HL-60/S4 treated with retinoic acid at 250 ng/mL for 4 days and 3 days (cell line): ENCODE results near the gene ZNF138.
"Not testable (repeated sequence)": the region's sequence is repeated elsewhere in the genome, so short reads cannot be mapped to it uniquely, and the experiment has no call there.

ENCODE experiments used
- in situ Hi-C: fragments of 300-500 bp; cut with MboI; formaldehyde crosslinking; loops from 2 replicates; pipeline ENCODE4 v1.7.0; 2022; ENCODE audit warnings: low sequenced_read_pairs

ZNF138 gene

DNA sequence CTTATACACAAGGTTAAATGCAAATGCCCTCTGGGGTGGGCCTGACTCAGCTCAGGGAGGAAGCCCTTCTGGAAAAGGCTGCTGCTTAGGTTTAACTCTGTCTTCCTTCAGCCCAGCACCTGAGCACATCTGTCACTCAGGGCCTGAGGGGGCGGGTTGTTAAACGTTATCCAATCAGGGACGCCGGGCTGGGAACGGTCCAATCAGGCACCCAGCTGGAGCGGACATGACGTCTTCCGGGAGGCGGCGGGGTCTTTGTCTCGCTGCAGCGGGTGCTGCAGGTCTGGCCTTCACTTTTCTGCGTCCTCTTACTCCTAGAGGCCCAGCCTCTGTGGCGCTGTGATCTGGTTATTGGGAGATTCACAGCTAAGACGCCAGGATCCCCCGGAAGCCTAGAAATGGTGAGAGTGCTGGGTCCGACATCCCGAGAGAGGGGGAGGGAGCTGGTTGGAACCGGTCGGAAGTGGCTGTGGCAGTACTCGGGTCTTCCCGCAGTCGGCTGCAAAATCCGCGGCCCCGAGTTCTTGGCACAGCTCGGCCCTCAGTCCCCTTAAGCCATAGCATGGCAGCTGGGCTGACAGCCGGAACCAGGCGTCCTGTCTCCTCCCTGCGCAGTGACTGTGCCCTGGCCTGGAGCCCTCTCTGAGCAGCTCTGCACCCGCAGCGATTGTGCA, at the start of gene ZNF138:
TSS of gene ZNF138 (plus strand) at position 258 of the 674 bp plus-strand sequence. CDS start at position 399, 141 bp downstream.
- in situ Hi-C loops = no loop called here

DNA sequence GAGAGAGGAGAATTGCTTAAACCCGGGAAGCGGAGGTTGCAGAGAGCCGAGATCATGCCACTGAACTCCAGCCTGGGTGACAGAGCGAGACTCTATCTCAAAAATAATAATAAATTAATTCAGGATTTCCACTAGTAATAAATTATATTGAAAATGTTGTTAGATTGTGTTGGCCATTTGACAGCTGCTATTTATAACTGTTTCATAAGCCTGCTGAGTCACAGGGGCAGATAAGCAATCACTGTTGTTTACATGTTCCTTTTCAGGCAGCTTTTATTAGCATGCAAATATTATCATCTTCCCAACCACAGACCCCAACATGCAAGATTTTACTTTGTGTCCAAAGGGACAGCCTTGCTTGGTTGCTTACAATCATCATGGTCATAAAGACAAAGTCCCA, 49.5 kb upstream of the ZNF138 start:
- in situ Hi-C loops = no loop called here

DNA sequence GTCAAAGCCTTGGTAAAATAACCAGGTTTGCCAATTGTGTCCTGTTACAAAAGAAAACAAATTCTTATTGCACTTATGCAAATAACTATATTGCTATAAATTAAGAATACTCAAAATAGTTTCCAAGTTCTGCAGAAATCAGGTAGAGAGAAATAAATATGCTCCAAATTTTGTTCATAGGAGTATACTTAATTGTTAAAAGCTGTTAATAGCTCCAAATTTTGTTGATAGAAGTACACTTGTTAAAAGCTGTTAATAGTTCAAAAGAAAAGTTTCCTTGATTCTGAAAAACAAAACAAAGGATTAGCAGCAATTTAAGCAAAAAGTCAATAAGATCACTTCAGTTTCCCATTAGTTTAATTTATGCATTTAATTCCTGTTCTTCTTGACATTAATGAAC, 46.4 kb upstream of the ZNF138 start:
- in situ Hi-C loops = no loop called here

DNA sequence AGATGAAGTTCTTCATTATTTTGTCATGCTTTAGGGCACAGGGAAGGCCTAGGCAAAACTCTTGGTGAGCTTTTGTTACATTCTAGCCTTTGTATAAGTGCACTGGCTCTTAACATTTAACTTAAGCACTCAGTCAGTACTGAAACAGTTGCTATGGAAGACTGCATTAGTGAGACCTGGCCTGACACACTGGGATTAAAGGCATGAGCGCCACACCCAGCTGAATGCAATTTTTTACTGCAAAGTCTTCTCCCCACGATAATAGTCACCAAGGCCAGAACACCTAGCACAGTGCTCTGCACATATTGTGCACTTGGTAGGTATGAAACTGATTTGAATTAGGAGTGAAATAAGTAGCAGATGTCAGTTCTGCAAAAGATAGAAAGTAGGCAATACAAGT, 41.2 kb upstream of the ZNF138 start:
- in situ Hi-C loops = no loop called here

DNA sequence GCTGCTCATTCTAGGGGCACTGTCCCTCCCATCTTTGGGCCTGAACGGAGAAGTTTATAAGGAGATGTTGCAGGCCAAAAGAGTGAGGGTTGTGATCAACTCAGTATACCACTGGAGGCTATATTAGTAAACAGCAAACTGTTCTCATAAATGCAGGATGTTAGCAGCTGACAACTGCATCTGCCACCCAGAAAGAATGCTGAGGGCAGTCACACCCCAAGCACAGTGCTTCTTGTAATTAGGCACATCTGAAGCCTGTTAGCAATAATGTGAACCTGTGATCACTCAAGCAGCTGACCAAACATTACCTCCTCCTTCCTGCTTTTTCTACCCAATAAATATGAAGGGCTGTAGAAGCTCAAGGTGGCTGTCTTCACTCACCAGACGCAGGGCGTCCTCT, 38.4 kb upstream of the ZNF138 start:
- in situ Hi-C loops = no loop called here

DNA sequence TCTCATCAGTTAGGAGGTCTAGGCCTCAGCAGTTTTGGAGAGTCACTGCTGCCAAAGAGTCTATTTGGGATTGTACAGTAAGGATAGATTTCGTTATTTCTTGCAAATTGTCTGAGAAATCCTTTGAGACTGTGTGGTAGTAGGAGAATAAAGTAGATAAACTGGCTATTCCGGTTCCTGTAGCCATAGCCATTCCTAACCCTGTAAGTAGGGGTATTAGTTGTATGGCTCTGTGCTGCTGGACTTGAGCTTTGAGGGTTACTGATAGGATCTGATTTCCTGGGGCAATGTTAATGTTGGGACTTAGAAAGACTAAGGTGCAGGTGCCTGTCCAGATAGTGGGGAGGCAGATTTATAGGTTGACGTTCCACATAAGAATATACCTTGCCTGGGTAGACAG, 36.1 kb upstream of the ZNF138 start:
- in situ Hi-C loops = no loop called here

DNA sequence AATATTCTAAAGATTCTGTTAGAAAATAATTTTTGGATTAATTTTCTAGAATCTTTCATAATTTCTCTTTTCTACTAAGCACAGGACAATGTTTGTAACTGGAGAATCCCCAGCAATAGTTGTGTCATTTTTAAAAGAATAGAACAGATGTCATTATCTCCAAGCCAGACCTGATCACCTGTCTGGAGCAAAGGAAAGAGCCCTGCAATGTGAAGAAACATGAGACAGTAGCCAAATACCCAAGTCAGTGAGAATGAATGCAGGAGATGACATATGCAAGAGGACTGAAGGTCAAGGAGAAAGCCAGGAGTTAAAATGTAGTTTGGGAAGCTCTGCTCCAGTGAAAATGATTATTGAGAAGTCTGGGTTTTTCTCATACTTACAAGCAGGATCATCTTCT, 25.4 kb upstream of the ZNF138 start:
- in situ Hi-C loops = no loop called here

DNA sequence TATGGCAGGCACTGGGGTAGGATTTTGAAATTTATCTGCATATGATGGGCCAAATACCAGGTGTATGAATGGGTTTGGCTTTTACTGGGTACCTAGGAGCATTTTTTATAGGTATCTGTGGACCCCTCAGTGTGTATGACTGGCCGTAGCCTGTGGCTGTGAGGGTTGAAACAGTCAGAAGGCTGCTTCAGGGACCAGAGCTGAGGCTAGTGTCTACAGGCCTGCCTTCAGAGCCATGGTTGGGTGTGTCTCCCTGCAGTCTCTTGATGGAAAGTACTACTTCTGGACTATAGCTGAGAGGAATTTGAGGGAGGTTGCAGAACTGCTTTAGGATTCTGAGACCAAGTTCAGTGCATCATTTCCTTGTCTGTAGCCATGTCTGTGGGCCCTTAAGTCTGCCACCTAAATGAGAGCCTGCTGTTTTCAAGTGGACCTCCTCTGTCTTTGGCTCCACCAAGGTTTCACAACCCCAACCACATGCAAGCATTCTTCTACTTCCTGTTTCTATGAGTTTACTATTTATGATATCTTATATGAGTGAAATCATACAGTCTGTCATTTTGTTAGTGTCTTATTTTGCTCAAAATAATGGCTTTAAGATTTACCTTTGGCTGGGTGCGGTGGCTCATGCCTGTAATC, 19.9 kb upstream of the ZNF138 start:
- in situ Hi-C loops = no loop called here

DNA sequence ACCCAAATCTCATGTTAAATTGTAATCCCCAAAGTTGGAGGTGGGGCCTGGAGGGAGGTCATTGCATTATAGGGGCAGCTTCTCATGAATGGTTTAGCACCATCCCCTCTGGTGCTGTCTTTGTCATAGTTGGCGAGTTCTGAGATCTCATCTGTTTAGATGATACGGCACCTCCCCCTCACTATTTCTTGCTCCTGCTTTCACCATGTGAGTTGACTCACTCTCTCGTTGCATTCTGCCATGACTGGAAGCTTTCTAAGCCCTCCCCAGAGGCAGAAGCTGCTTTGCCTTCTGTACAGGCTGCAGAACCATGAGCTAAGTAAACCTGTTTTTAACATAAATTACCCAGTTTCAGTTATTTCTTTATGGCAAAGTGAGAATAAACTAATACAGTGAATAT, 18.9 kb upstream of the ZNF138 start:
- in situ Hi-C loops = no loop called here

DNA sequence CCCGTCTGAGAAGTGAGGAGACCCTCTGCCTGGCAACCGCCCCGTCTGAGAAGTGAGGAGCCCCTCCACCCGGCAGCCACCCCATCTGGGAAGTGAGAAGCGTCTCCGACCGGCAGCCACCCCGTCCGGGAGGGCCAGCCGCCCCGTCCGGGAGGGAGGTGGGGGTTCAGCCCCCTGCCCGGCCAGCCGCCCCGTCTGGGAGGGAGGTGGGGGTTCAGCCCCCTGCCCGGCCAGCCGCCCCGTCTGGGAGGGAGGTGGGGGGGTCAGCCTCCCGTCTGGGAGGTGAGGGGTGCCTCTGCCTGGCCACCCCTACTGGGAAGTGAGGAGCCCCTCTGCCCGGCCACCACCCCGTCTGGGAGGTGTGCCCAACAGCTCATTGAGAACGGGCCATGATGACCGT, 9.4 kb upstream of the ZNF138 start:
- in situ Hi-C loops = not testable (repeated sequence)

DNA sequence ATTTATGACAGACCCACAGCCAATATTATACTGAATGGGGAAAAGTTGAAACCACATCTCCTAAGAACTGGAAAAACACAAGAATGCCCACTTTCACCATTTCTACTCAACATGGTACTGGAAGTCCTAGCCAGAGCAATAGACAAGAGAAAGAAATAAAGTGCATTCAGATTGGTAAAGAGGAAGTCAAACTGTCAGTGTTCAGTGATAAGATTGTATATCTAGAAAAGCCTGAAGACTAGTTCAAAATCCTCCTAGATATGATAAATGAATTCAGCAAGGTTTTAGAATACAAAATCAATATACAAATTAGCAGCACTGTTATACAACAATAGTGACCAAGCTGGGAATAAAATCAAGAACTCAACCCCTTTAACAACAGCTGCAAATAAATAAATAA, 6.9 kb upstream of the ZNF138 start:
- in situ Hi-C loops = no loop called here

DNA sequence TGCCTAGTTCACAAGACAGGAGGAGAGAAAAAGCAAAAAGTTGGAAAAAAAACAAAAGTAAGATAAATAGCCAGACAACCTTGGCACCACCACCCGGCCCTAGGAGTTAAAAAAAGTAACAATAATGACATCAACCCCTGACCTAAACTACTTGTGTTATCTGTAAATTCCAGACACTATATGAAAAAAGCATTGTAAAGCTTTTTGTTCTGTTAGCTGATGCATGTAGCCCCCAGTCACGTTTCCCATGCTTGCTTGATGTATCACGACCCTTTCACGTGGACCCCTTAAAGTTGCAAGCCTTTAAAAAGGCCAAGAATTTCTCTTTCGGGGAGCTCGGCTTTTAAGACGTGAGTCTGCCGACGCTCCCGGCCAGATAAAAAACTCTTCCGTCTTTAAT, 5.0 kb upstream of the ZNF138 start:
- in situ Hi-C loops = not testable (repeated sequence)

DNA sequence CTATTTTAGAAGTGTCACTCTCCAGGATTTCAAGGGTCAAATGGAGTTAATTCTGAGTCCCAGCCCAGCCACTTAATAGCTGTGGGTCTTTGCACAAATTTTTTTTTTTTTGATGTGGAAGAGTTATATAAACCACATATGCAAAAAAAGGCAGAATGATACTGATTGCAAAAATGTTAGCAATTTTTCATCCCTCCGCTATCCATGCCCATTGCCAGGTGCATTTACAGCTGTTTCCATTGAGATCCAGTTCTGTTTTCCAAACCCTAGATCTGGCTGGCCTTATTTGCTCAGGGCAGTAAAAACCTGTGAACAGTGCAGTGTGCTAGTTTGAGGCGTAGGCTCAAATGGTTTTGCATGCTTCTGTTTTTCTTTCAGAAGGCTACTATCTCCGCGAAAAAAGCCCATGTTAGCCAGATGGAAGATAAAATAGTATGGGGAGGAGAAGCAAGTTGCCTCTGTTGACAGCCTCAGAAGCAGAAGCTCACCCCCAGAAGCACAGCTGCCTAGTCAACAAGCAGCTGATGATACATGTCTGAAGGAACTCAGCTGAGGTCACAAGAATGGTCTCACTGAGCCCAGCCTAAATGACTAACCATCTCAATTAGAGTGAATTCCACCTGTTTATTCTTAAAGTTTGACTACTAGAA, 997 bp upstream of the ZNF138 start:
- in situ Hi-C loops = no loop called here

DNA sequence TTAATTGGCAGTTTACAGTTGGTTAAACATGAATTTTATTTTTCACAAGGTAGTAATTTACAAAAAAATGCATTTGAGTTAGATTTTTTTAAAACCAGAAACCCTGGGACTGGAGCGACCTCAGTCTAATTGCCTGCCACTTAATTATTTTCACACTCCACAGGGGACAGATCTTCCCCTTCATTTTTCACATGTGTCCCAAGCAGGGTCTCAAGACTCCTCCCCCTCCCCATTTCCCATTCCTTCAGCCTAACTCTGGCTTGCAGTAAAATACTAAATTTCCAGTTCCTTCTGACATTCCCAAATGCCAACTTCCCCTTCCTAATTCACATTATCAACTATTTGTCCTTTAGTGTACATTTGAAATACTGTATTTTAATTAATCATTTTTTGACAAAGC, 948 bp downstream of the ZNF138 start:
- in situ Hi-C loops = no loop called here

DNA sequence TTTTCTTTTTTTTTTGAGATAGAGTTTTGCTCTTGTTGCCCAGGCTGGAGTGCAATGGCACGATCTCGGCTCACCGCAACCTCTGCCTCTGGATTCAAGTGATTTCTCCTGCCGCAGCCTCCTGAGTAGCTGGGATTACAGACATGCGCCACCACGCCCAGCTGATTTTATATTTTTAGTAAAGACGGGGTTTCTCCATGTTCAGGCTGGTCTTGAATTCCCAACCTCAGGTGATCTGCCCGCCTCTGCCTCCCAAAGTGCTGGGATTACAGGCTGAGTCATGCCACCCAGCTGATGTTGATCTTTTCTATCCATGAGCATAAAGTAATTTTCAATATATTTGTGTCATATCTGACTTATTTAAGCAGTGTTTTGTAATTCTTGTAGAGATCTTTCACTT, 4.9 kb downstream of the ZNF138 start:
- in situ Hi-C loops = not testable (repeated sequence)

DNA sequence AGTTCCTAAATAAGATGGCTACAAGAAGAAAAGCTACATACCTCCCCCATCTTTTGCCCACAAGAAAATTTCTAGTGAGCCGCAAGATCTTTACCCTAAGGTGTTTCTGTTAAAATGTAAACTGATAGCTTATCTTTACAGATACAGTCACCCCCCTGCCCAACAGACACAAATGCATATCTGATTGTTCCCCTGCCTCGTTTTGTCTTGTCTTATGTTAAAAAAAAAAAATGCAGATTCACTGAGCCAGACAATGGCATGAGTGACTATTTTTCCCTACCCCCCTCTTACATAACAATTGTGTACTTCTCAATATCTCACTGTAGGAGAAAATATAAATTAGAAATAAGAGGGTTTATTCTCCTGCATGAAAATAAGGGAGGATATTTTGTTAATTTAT, 8.5 kb downstream of the ZNF138 start:
- in situ Hi-C loops = no loop called here

DNA sequence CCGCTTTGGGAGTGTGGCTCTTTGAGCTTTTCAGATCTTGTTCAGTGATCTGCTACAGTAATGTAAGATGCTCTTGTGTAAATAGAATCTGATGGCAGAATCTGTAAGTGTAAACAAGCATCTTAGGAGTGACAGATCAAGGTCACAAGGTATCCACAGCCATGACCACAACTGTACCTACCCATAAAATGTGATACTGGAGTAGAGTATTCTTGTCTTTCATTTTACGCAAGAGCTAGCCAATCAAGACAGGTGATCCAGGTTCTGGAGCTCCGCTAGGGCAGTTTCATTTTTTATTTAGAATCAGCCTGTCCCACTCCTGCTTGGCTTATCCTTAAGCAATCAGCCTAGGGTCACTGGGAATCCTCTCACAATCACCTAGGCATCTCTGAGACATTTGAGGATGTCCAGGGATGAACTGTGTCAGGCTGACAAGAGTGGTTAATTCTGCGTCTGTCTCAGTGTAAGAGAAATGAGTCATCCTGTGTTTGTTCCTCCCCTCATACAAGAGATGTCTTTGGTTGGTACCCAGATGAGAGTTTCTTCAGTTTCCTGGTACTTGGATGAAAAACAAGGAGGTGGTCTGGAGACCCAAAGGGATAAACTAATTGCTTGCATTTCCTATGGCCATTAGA, 13.6 kb downstream of the ZNF138 start:
- in situ Hi-C loops = no loop called here

DNA sequence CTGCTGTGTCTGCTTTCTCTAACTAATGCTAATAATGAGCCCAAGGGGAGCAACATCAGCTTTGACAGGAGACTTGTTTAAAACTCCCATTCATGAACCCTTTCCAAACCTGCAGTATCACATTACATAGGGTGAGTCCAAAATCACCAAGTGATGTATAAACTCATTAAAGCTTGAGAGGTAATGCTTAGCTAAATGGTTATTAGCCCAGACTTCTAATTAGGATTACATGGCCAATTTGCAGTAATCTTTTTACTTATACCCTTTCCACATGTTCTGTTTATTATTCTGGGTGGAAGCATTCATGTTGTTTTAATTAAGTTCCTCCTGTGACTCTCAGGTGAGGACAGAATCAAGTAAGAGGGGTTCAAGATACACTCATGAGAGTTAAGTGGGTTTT, 17.5 kb downstream of the ZNF138 start:
- in situ Hi-C loops = no loop called here

DNA sequence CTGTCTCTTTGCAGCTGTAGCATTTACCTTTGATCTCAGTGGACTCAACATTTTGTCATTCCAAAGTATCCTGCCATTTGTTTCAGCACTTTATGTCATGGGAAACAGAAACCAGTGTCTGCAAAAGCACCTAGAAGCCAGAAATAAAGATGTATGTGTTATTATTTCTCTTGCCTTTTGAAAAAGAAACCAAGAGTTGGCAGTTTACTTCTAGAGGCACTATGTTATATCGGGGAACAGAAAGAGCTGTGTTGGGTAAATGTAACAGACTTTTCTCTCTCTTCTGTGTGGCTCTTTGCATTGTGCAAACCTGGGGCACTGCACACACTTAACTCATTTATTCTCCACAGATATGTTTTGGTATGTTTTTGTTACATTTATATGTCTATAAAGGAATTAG, 36.7 kb downstream of the ZNF138 start:
- in situ Hi-C loops = no loop called here

DNA sequence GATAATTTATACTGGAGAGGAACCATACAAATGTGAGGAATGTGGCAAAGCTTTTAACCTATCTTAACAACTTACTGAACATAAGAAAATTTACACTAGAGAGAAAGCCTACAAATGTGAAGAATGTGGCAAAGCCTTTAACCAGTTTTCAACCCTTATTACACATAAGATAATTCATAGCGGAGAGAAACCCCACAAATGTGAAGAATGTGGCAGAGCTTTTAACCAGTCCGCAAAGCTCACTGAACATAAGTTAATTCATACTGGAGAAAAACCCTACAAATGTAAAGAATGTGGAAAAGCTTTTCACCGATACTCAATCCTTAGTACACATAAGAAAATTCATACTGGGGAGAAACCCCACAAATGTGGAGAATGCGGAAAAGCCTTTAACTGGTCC, 37.9 kb downstream of the ZNF138 start:
- in situ Hi-C loops = no loop called here

DNA sequence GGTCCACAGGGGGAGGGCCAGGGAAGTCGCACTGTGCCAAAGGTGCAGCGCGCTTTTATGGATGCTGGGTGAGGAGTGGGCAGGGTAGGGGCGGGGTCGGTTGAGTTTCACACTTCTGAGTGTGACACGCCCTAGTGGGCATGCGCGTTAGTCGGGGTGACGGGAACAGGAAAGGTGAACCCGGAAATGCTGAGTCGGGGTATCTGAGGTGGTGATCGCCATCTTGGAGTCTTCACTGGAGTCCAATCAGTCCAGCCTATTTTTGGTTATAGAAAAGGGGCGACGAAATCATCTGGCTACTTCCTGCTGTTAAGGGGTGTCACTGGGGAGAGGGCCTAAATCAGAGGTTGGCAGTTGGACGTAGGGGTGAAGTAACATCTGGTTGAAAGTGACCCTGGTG, 40.8 kb downstream of the ZNF138 start:
- in situ Hi-C loops = no loop called here

DNA sequence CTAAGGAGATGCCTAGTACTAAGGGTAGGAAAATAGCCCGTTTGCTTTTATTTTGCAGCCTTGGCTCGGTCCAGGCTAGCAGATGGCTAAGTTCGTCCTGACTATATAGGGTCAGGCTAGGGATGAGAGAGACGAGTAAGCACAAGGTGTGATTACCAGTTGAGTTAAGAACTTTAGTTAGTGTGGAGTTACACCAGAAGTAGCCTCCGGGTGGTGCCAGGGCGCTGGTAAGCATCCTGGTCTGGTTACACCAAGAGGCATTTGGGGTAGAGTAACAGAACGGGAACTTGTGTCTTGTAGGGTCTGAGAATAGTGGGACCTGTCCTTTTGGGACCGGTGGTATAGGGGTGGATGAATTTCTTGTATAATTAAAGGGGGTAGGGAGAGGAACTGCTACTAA, 41.6 kb downstream of the ZNF138 start:
- in situ Hi-C loops = not testable (repeated sequence)
